Sigmoid colon (tissue), 4 donors: Measurements from ENCODE around the gene HOXA6.

Experiments used
- CTCF ChIP-seq, 4 experiments: fragments of 450-650 bp in 3 of 4; fragments of 200-600 bp in 1 of 4; IDR thresholded peaks; one replicate each; pipeline ENCODE4 v1.5.1; 2016 to 2019; ENCODE audit warnings: antibody characterized with exemption in 4 of 4, mild to moderate bottlenecking in 3 of 4, moderate library complexity in 2 of 4
- EP300 ChIP-seq, 4 donors: sonication (generic); formaldehyde crosslinking; IDR thresholded peaks; one replicate each; pipeline ENCODE4 v1.6.1; 2017; ENCODE audit warnings: antibody characterized with exemption in 4 of 4

- TF ChIP-seq CTCF (IDR thresholded peaks at IDR 0.05) = no peak
- TF ChIP-seq EP300 (IDR thresholded peaks at IDR 0.05) = no peak
Observed at GRCh38 chr7:27175626-27176523, 28.3 kb upstream of the HOXA6 start.
